Brain pericyte (primary cell): ENCODE results near the gene ARTN.

Source experiments
- DNase-seq: peaks from one replicate; pipeline ENCODE4 v3.0.0-alpha.2; 2012; ENCODE audit warnings: low read depth, low spot score

ARTN gene

DNA sequence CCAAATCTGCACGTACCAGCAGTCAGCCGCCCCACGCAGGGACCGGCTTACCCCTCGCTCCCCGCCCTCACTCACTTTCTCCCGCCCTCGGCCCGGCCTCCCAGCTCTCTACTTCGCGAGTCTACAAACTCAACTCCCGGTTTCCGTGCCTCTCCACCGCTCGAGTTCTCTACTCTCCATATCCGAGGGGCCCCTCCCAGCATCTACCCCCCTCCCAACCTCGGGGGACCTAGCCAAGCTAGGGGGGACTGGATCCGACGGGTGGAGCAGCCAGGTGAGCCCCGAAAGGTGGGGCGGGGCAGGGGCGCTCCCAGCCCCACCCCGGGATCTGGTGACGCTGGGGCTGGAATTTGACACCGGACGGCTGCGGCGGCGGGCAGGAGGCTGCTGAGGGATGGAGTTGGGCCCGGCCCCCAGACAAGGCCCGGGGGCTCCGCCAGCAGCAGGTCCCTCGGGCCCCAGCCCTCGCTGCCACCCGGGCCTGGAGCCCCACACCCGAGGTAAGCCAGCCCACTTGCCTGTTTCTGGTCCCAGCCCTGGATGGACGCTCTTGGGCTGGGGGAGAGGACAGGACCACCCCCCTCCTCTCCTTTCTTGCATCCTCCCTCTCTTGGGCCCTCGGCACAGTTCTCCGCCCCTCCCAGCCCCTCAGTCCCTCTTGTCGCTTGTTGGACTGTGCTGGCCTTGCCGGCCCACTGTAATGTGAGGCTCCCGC, at the start of gene ARTN:
Gene ARTN (plus strand): TSS at position 416 of the 715 bp plus-strand sequence. CDS start 1,856 bp downstream, outside the sequence.
- DNase-seq, result no peak

DNA sequence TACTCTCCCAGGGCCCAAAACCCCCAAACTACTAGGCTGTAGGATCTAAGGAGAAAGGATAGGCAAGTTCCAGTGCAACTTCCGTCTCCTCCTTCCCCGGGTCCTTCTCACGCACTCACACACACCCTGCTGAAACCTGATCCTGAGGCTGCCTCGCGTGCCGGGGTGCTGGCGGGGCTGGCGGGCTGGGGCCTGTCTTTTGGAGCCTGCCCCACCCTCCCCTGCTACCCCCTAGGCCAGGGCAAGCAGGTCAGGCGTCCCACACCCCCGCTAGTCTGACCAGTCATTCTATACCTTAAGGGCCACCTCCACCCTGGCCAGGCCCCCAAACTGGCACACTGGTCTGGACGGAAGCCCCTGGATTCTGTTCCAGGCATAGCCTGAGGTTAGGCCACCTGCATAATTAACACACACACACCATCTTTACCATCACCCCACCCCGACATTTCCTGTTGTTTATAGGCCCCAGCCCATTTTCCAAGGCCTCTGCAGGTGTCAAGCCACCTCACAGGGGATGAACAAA, 48.3 kb upstream of the ARTN start:
- no peak for DNase-seq

DNA sequence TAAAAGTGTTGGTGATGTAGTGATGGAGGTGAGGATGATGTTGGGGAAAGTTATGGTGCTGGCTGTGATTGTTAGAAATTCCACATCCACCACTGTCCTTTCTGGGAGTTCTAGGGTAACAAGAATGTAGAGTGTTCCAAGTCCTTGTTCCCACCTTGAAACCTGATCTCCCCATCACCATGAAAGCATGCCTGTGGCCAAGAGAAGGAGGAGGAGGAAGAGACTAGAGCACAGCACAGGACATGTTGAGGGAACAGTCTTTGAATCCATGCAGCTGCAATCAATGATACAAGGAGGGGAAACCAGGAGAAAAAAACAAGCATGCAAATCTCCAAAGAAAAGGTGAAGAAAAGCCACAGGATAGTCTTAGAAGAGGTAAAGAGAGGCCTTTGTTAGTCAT, 45.9 kb upstream of the ARTN start:
- DNase-seq, result no peak

DNA sequence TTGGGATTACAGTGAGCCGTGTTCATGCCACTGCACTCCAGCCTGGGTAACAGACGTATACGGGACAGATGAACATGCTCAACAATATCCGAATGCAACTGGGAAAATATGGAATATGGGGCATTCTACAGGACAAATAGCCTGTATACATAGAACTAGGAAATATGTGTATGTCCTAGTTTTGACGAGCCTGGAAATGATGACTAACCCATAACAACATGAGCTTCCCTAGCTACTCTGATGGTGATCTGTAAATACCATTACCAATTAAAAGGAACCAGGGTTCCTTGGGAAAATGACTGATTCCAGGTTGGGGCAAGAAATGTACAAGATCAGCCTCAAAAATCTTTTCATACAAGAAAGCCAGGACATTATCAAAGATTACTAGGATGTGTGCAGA, 42.8 kb upstream of the ARTN start:
- DNase-seq, result no peak

GRCh38 chr1:43893006-43893405, 40.6 kb upstream of the ARTN start:
- DNase-seq, result no peak

DNA sequence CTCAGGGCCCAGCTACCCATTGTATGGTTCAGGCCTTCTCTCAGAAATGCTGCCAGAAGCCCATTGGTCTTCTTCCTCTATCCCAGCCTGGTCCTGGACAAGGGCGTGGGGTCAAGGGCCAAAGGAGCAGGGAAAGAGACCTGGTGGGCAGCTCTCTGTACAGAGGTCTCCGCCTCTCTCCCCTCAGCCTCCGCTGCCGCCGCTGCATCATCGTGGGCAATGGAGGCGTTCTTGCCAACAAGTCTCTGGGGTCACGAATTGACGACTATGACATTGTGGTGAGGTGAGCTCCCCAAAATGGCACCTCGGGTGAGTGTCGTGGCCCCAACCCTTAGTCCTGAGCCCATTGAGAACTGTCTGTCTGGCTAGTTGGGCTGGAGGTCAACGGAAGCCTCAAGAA, 34.6 kb upstream of the ARTN start:
- DNase-seq, result no peak

- DNase-seq, result no peak
These were observed 33.2 kb upstream of the ARTN start for GRCh38 chr1:43900386-43900785.

DNA sequence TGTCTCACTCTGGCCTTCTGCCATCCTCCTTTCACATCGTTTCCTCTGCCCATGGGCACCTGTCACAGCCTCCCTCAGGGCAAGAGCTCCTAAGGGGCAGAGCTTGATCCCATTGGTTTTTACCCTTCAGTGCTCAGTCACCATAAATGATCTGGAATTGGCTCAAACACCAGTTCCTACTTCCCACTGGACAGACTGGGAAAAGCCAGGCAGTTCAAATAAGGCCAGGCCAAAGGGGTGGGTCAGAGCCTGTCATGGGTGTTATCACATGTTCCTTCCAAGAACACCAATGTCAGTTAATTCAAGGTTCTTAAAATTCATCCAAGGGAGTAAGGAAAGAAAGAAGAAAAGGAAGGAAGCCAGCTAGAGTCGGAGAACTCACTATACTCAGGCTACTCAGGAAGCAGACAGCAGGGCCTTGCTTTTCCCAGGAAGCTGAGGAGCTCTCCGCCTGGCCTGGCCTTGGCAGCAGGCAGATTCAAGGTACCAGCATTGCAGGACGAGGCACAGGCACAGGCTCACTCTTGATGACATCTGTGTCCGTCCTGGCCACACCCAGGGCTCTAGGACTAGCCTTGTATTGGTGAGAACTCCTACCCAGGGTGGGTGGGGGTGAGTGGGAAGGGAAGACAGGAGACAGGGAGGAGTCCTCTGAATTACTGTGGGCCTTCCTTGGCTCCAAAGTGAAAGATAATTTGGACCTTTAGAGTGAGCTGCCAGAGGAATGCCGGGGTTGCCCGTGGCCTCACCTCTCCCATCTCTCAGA, 32.2 kb upstream of the ARTN start:
- DNase-seq, result no peak

- no peak for DNase-seq
These were observed 31.4 kb upstream of the ARTN start for GRCh38 chr1:43902058-43902831.

- DNase-seq, result no peak
These were observed 28.7 kb upstream of the ARTN start for GRCh38 chr1:43904660-43905551.

GRCh38 chr1:43908226-43908625, 25.4 kb upstream of the ARTN start:
- DNase-seq, result no peak

DNA sequence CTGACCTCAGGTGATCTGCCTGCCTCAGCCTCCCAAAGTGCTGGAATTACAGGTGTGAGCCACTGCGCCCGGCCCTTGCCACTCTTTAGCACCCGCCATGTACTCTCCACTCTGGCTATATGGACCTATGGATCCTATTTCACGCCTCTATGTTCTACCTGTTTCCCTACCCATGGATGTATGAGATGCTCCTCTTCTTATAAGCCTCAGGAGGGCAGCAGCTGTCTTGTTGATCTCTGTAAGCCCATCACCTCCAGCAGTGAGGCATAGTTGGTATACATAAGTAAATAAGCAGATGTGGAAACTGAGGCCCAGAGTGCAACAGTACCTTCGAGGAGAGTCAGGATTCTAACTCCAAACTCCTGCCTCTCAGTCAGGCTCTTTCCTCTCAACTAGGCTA, 24.7 kb upstream of the ARTN start:
- DNase-seq, result no peak

- no peak for DNase-seq
These were observed 23.3 kb upstream of the ARTN start for GRCh38 chr1:43910343-43910742.

GRCh38 chr1:43912607-43913006, 21.0 kb upstream of the ARTN start:
- no peak for DNase-seq

- no peak for DNase-seq
These were observed 20.5 kb upstream of the ARTN start for GRCh38 chr1:43913051-43913501.

DNA sequence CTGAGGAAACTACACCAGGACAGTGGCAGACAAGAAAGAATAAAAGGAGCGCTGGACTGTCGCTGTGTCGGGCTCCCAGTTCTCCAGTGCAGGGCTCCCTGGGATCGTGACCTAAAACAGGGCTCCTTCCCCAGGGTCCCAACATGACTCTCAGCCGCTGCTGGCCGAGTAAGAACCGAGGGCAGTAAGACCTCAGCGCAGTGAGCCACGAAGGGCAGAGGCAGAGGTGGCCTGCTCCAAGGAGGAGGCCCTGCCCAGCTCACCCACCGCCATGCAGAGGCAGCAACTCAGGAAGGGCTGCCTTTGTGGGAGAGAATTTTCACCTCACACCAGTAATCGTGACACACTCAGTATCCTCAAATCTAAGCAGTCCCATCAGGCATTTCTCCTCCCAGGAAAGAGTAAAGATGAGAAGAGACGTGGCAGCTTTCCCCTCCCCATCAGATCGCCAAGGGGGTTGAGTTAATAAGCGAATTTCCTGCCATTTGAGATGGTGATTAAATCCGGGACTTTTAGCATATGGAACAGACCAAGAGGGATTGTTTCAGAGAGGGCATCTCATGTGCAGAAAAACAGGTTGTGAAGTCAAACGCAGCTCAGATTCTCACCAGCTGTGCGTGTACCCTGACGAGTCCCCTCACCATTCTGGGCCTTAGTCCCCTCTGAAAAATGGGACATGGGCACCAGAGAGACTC, 19.8 kb upstream of the ARTN start:
- DNase-seq, result no peak

GRCh38 chr1:43914576-43915525, 18.8 kb upstream of the ARTN start:
- DNase-seq, result no peak

GRCh38 chr1:43919906-43920305, 13.7 kb upstream of the ARTN start:
- no peak for DNase-seq

DNA sequence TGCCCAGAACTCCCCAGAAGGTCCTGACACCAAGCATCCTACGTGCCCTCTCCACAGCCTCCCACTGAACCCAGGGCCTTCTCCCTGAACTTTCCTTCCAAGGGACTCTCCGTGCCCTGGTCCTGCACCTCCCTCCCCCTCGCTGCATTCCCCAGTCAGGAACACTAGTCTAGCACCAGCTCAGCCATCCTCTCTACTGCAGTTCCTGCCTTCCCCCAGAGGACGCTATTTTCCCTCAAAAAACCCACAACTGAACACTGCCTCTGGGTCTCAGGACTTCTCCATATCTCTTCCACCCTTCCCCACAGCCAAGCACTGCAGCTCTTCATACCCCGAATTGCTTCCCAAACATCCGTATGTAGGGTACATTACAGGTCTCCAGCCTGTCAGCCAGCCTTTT, 12.6 kb upstream of the ARTN start:
- DNase-seq, result no peak
